ENCODE data around the gene TSHR.

DNA sequence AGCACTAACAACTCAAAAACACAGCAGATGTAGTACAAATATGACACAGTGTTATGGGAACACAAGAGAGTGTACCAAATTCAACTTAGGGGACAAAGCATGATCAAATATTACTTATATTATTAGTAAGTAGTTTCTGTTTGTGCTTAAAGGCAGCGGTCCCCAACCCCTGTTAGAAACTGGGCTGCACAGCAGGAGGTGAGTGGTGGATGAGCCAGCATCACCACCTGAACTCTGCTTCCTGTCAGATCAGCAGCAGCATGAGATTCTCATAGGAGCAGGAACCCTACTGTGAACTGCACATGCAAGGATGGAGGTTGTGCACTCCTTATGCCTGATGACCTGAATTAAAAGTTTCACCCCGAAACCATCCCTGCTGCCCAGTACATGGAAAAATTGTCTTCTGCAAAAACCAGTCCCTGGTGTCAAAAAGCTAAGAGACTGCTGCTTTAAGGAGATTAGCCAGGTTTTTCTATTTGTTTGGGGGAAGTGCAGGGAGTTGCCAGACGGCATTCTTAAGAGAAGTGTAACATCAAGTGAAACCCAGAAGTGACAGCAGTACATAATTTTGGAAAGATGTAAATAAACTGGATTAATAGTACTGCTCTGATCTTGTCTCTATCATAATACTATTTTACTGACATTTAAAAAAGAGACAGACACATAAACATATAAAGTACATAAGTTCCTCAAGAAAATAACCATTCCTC lies 238.7 kb downstream of the TSHR start:
- TF ChIP-seq, protein P1, sequence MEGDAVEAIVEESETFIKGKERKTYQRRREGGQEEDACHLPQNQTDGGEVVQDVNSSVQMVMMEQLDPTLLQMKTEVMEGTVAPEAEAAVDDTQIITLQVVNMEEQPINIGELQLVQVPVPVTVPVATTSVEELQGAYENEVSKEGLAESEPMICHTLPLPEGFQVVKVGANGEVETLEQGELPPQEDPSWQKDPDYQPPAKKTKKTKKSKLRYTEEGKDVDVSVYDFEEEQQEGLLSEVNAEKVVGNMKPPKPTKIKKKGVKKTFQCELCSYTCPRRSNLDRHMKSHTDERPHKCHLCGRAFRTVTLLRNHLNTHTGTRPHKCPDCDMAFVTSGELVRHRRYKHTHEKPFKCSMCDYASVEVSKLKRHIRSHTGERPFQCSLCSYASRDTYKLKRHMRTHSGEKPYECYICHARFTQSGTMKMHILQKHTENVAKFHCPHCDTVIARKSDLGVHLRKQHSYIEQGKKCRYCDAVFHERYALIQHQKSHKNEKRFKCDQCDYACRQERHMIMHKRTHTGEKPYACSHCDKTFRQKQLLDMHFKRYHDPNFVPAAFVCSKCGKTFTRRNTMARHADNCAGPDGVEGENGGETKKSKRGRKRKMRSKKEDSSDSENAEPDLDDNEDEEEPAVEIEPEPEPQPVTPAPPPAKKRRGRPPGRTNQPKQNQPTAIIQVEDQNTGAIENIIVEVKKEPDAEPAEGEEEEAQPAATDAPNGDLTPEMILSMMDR (IDR thresholded peaks at IDR 0.05) = no peak
- TF ChIP-seq EP300 (IDR thresholded peaks at IDR 0.05; ENCODE audit: low read depth) (no peak), POLR2A (IDR thresholded peaks at IDR 0.05) (no peak)
